ENCODE results near the gene ARHGEF4.

ARHGEF4 gene

DNA sequence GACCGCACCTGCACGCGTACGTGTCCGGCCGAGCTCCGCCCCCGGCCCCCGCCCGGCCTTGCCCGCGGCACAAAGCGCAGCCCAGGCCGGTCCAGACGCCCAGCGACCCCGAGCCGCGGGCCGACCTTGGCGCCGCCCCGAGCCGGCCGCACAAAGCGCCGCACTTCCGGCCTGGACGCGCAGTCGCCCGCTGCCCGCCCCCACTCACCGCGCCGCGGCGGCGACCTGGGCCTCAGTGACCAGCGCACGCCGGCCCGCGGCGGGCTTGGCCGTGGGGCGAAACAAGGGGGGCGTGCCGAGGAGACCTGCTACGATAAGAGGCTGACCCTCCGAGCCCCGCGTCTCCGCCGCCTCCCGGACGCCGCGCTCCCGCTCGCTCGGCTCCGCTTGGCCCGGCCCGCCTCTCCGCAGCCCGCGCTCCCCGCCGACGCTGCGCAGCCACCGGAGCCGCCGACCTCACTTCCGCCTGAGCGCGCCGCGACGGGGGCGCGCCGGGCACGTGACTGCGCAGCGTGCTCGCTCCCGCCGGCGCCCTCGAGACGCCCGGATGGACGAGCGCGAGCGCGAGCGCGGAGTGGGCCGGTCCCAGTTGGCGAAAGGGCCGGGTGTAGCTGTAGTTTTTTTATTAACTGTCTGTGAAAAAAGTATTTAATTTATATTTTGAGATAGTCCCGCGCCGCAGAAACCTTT lies 256.4 kb downstream of the ARHGEF4 start, which contains the start of gene FAM168B:
TSS of gene FAM168B (minus strand) at position 455 of the 690 bp plus-strand sequence. CDS start 10,814 bp downstream, outside the sequence.
- peak; percentile 81 for DNase-seq (ENCODE audit: low spot score)

DNA sequence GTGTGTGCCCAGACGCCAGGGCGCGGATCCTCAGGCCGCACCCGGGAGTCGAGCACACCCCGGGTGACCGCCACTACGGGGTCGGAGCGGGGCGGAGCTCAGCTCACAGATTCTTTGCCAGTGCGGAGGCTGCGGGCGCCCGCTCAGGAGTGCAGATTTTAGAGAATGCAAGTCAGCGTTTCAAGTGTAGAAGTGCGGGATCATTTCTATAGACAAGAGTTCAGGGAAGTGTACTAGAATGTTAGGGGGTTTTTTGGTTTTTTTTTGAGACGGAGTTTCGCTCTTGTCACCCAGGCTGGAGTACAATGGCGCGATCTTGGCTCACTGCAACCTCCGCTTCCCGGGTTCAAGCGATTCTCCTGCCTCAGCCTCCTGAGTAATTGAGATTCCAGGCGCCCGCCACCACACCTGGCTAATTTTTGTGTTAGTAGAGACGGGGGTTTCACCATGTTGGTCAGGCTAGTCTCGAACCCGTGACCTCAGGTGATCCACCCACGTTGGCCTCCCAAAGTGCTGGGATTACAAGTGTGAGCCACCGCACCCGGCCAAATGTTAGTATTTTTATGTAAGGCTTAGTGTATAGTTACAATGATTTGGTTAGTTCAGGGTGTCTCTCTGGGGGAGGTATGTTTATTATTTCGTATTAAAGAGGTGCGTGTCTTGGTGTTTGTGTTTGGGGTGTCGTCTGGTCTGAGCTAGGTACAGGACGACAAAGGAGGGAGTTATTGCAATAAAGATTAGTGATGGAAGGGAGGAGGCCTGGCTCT lies 257.2 kb downstream of the ARHGEF4 start:
- DNase-seq (ENCODE audit: low spot score): no peak

DNA sequence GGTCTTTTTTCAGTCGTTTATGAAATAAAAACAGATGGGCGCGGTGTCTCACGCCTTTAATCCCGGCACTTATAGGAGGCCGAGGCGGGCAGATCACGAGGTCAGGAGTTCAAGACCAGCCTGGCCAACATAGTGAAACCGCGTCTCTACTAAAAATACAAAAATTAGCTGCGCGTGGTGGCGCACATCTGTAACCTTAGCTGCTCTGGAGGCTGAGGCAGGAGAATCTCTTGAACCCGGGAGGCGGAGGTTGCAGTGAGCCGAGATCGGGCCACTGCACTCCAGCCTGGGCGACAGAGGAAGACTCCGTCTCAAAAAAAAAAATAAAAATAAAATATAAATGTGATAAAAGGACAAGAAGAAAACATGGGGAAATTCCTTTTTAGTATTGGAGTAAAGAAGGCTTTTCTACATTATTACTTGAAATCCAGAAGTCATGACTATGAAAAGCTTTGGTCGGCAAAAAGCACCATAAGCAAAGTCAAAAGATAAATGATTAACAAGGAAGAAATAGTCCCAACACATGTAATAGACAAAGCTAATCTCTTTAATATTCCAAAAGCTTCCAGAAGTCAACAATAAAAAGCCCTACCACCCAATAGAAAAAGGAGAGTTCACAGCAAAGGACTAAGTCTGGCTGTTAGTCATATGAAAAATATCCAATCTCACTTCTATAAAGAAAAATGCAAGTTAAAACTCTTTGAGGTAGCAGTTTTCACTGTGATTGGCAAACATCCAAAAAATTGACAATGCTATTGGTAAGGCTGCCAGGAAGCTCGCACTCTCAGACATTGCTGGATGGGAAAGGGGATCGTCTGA lies 258.0 kb downstream of the ARHGEF4 start:
- peak; percentile 33 for DNase-seq (ENCODE audit: low spot score)

Data from kidney capillary endothelial cell (primary cell).